Loucy (cell line): ENCODE data around the gene CLTA.

ENCODE experiments used
- CTCF ChIP-seq: fragments of 200-600 bp; sonication (generic); conservative IDR thresholded peaks from 2 replicates; pipeline ENCODE4 v1.5.1; 2014; ENCODE audit warnings: mild to moderate bottlenecking, antibody characterized with exemption, low read length
- EZH2phosphoT487 ChIP-seq: fragments of 200-600 bp; IDR thresholded peaks from 2 replicates; pipeline ENCODE4 v1.6.1; 2018; ENCODE audit warnings: antibody characterized with exemption, mild to moderate bottlenecking, moderate library complexity, borderline replicate concordance

GRCh38 chr9:36247356-36247755, 56.6 kb downstream of the CLTA start:
- TF ChIP-seq CTCF (no peak), EZH2phosphoT487 (no peak)
